ENCODE results near the gene HACE1. TPM values are rescaled to one million over a fixed set of nuclear protein-coding genes. Genes with fewer than 3 reads are reported as not detected.
"Not testable (repeated sequence)": the region's sequence is repeated elsewhere in the genome, so short reads cannot be mapped to it uniquely, and the experiment has no call there.

Gene HACE1, protein sequence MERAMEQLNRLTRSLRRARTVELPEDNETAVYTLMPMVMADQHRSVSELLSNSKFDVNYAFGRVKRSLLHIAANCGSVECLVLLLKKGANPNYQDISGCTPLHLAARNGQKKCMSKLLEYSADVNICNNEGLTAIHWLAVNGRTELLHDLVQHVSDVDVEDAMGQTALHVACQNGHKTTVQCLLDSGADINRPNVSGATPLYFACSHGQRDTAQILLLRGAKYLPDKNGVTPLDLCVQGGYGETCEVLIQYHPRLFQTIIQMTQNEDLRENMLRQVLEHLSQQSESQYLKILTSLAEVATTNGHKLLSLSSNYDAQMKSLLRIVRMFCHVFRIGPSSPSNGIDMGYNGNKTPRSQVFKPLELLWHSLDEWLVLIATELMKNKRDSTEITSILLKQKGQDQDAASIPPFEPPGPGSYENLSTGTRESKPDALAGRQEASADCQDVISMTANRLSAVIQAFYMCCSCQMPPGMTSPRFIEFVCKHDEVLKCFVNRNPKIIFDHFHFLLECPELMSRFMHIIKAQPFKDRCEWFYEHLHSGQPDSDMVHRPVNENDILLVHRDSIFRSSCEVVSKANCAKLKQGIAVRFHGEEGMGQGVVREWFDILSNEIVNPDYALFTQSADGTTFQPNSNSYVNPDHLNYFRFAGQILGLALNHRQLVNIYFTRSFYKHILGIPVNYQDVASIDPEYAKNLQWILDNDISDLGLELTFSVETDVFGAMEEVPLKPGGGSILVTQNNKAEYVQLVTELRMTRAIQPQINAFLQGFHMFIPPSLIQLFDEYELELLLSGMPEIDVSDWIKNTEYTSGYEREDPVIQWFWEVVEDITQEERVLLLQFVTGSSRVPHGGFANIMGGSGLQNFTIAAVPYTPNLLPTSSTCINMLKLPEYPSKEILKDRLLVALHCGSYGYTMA
- polyA plus RNA-seq (2012; ENCODE audit: insufficient read depth, insufficient read length) = 17.2 TPM

DNA sequence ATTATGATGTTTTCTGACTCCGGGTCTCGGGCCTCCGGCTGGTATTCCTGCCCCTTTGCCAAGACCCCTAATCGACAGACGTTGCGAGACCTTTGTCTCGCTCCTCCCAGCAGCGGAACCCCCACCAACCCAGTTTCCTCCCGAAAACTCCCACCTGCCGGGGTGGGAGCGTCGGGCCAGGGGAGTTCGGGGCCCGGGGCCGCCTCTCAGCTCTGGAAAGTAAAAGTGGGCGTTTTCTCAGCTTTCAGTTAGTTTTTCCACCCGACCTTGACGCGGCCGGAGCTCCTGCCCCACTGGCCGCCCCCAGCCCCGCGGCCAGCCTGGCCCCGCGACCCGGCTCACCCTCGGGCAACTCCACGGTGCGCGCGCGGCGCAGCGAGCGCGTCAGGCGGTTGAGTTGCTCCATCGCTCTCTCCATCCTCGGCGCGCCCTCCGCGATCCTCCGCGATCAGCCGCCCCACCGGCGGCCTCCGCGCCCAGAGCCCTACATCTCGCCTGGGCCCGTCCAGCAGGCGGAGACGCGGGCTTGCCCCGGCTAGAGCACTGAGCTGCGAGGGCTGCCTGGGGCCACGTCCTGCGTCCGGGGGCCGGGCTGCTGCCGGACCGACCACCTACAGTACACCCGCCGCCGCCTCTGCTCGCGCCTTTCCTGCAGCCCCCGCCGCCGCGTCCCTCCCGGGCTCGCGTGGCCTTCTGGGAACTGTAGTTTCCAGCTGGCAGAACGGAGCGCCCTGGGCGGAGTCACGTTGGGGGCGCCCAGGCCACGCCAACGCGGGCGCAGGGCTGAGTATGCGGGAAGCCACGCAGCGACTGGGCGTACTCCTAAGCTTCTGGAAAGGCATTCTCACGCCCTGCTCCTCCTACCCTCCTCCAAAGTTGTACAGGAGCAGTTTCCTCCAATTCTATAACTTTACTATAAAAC is at the start of gene HACE1:
TSS of gene HACE1 (minus strand) at position 695 of the 922 bp plus-strand sequence. CDS start at position 418, 277 bp downstream.
- DNase-seq (ENCODE audit: low read depth, low spot score) = peak; percentile 79
- H3K4me3 ChIP-seq (ENCODE audit: low read length) = peak within 1 kb of the TSS; percentile 65

DNA sequence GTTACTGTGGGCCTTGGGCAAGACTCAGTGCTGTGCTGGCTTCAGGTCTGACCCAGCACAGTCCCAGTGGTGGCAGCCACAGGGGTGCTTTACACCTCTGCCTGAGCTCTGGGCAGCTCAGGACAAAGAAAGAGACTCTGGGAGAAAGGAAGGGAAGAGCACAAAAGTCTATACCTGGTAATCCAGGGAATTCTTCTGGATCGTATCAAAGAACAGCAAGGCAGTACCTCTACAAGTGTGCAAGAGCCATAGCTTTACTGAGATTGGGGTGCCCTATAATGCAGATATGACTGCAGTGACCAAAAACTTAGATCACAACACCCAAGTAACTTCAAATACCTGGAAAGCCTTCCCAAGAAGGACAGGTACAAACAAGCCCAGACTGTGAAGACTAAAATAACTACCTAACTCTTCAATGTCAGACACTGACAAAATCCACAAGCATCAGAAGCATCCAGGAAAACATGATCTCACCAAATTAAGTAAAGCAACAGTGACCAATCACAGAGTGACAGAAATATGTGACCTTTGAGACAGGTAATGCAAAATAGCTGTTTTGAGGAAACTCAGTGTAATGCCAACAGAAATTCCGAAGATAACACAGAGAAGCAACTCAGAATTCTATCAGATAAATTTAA is 49.3 kb upstream of the HACE1 start:
- DNase-seq (ENCODE audit: low read depth, low spot score) = no peak
- no peak overlapping the region for H3K4me3 ChIP-seq (ENCODE audit: low read length)

DNA sequence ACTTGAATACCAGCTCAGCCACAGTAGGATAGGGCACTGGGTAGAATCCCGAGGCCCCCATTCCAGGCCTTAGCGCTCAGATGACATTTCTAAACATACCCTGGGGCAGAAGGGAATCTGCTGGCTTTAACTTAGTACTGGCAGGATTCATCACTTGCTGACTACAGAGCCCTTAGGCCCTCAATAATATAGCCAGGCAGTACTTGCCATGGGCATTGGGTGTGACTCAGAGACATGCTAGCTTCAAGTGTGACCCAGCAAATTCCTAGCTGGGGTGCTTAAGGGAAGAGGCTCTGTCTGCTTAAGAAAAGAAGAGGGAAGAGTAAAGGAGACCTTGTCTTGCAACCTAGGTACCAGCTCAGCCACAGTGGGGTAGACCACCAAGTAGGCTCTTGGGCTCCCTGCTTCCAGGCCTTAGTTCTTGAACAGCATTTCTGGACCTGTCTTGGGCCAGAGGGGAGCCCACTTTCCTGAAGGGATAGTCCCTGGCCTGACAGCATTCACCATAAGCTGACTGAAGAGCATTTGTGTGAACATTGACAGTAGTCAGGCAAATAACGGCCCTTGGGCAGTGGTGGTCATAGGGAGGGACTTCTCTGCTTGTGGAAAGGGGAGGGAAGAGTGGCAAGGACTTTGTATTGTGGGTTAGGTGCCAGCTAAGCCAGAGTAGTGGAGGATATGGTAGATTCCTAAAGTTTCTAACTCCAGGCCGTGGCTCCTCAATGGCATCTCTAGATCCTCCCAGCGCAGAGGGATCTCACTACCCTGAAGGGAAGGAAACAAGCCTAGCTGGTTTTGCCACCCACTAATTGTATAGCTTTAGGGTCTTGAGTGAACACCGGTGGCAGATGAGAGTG is 48.5 kb upstream of the HACE1 start:
- H3K4me3 ChIP-seq (ENCODE audit: low read length) = no peak overlapping the region
- no peak for DNase-seq (ENCODE audit: low read depth, low spot score)

DNA sequence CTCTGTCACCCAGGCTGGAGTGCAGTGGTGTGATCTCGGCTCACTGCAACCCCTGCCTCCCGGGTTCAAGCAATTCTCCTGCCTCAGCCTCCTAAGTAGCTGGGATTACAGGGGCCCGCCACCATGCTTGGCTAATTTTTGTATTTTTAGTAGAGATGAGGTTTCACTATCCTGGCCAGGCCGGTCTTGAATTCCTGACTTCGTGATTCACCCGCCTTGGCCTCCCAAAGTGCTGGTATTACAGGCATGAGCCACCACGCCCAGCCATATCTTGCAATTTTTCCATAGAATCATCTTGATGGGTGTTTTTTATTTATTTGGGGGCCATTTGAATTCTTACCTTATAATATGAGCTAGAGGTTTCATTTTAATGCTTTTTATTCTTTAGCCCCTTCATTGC is 39.2 kb upstream of the HACE1 start:
- DNase-seq (ENCODE audit: low read depth, low spot score); H3K4me3 ChIP-seq (ENCODE audit: low read length): not testable (repeated sequence)

DNA sequence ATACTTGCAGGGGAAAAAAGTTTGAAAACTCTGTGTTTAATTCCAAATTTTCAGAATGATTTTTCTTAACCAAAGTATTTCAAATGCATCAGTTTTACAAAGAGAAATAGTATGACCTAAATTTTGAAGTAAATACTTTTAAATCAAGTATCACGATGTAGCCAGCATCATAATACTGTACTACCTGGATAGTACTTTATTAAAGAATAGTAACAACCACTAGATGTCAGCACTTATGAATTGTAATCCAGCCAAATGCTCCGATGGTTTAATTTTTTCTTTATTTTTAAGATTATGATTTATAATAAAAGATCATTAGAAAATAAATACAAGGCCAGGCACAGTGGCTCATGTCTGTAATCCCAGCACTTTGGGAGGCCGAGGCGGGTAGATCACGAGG is 37.2 kb upstream of the HACE1 start:
- no peak for DNase-seq (ENCODE audit: low read depth, low spot score)
- H3K4me3 ChIP-seq (ENCODE audit: low read length) = no peak overlapping the region

DNA sequence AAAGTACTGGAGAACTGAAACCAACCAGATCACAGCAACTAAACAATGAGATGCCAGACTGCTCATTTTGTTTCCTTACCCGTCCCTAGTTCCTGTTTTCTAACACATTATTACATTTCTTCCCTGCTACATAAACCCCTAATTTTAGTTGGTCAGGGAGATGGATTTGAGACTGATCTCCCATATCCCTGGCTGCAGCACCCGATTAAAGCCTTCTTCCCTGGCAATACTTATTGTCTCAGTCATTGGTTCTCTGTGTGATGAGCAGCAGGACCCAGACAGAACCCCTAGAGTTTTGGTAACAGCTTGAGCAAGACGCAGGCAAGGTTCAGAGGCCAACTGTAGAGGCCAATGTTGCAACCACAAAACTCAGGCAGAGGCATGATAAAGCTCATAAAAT is 28.3 kb upstream of the HACE1 start:
- DNase-seq (ENCODE audit: low read depth, low spot score) = no peak
- H3K4me3 ChIP-seq (ENCODE audit: low read length) = no peak overlapping the region

DNA sequence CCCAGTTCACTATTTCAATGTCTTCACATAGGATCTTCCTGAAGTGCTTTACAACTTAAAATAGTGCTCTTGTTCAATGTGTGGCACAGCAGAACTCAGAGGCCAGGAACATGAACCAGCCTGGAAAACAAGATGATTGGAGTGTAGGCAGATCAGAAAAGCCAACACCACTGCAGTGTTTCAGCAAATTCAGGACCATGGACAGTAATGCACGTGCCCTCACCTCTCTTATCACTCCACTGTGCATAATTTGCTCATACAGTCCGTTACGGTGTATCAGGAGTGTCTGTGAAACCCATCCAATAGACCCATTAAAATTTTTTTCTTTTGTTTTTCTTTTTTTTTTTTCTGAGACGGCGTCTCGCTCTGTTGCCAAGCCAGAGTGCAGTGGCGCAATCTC is 27.6 kb upstream of the HACE1 start:
- DNase-seq (ENCODE audit: low read depth, low spot score) = peak; percentile 28
- H3K4me3 ChIP-seq (ENCODE audit: low read length) = no peak overlapping the region

DNA sequence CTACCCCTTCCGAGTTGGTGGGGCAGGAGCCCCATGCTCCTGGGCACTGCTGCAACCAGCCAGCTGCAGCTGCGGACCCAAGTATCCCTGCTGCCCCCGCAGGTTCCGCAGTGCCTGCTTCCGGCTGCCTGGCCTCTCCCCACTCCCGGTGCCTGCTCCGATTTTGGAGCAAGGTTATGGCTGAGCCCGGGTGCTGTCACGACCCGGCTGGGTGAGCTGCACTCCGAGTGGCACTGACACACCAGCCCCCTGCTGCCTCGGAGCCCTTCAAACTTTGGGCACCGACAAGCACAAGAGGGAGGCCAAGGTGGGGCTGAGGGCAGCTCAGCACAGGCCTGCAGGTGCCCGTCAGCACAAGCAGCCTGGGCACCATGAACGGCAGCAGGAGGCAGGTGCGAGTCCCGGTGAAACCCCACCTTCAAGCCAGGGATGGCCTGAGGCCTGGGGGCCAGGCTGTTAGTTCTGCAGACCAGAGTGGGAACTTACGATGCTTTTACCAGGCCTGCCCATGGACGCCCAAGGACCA is 25.9 kb upstream of the HACE1 start:
- DNase-seq (ENCODE audit: low read depth, low spot score) = no peak

DNA sequence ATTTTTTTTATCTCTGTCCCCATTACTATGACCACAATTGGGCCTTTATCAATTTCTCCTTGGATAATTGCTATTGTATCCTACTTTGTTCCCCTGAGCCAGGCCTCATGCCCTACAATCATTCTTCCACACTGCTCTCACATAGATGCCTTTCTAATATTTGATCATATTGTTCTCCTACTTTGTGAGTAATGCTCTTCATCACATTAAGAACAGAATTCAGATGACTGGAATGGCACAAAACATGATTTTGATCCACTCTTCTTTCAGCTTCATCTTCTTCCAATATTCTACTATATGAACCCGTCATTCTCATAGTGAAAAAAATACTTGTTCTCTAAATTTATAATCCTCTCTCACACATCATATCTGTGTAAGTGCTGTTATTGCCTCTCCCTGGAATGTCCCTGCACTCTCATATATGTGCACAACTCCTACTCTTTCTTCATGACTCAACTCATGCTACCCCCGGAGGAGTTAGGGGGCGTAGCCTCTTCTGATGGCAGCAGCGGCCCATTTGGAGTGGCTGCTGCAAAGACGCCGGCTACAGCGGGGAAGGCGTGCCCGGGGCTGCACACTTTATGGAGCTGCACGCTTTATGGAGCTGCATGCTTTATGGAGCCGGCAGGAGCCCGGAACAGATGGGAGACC is 25.3 kb upstream of the HACE1 start:
- H3K4me3 ChIP-seq (ENCODE audit: low read length) = no peak overlapping the region
- no peak for DNase-seq (ENCODE audit: low read depth, low spot score)

More for the DNA sequence above, 25.9 kb upstream of the HACE1 start:
- H3K4me3 ChIP-seq (ENCODE audit: low read length) = no peak overlapping the region

DNA sequence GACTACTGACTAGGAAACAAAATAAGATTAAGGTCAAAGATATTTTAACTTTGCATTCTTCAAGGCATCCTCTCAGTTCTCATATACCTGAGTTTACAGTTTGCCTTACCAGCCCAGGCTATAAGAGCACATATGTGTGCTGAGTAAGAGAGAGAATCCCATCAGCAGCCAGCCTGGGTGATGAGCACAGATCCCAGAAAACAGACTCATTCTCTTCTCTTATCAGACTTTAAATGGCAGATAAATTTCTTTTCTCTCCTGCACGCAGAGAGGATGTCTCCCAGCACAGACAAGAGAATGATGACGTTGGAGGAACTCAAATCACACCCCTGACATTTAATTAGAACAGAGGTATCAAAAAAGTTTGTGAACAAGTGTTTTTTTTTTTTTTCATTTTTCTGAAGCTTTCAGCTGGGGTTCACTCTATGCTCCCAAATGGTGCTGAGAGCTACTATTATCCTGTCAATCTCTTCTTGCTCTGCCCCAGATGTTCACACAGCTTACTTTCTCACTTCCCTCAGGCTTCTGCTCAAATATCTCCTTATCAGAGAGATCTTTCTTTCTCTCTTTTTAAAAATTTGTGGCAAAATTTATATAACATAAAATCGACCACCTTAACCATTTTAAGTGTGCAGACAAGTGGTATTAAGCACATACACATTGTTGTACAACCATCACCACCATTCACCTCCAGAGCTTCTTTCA is 22.4 kb upstream of the HACE1 start:
- no peak for DNase-seq (ENCODE audit: low read depth, low spot score)

DNA sequence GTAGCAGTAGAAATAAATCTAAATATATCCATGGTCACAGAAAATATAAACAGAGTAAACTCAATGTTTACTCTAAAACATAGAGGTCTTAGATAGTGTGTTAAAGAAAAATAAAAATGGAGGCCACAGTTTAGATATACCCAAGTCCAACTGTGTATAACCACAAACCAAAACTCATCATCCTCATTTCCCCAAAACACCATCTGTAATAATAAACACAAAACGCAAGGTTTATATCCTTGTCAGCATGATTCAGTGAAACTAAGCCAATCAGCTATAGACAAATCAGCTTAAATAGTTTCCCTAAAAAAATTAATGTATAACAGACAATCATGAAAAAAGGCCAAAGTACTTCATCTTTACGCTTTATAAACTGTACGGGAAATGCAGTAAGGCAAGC is 2.7 kb upstream of the HACE1 start:
- no peak overlapping the region for H3K4me3 ChIP-seq (ENCODE audit: low read length)
- no peak for DNase-seq (ENCODE audit: low read depth, low spot score)

More for the DNA sequence above, 22.4 kb upstream of the HACE1 start:
- no peak overlapping the region for H3K4me3 ChIP-seq (ENCODE audit: low read length)

DNA sequence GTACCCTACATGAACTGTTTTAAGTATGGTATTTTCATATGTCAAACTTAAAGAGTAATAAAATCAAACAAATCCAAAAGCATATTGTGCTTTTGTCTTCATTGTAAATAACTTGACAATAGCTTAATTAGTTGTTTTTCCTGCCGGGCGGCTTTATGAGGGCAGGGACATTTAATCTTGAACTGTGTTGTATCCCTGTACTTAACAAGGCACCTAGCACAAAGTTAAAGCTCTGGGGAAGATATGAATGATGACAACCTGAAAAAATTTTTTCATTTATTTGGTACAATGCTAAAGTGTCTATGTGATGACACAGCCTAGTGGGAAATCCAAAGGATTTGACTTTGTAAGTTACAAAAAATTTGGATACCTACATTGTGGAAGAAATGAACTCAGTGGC is 502 bp upstream of the HACE1 start:
- DNase-seq (ENCODE audit: low read depth, low spot score) = no peak
- peak overlapping the region; percentile 65 for H3K4me3 ChIP-seq (ENCODE audit: low read length)

DNA sequence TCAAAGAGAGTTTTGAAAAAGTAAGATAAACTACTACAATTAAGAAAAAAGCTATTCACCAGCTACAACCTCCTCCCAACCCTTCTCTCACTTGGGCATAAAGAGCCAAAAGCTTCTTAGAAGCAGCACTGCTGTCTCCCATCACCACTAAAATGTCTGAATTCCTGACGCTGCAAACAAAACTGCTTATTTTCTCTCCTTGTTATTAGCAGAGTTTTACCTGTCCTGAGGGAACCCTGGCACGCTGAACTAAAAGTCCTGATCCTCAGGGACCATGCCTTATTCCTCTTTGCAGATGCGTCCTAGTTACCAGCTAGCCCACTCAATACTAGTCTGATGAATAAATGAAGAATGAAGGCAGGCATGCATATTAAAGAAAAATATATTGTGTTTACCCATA is 1.1 kb downstream of the HACE1 start:
- H3K4me3 ChIP-seq (ENCODE audit: low read length) = peak overlapping the region; percentile 65

DNA sequence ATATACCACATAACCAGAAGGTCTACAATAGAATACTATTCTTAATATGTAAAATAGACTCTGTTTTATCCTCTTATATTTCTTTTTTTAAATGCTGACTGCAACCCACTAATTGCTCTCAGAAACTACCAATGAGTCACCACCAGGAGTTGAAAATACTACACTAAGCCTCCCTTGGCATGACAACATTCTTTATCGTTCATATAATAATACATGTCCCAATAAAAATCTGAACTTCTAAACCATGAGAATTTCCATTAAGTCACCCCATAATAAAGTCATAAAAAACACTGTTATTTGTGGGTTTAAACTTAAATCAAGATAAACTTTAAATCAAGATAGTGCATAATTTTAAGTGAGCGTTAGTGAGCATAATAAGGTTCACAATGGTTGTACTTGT is 4.2 kb downstream of the HACE1 start:
- H3K4me3 ChIP-seq (ENCODE audit: low read length) = no peak overlapping the region
- no peak for DNase-seq (ENCODE audit: low read depth, low spot score)

More for the DNA sequence above, 1.1 kb downstream of the HACE1 start:
- no peak for DNase-seq (ENCODE audit: low read depth, low spot score)

DNA sequence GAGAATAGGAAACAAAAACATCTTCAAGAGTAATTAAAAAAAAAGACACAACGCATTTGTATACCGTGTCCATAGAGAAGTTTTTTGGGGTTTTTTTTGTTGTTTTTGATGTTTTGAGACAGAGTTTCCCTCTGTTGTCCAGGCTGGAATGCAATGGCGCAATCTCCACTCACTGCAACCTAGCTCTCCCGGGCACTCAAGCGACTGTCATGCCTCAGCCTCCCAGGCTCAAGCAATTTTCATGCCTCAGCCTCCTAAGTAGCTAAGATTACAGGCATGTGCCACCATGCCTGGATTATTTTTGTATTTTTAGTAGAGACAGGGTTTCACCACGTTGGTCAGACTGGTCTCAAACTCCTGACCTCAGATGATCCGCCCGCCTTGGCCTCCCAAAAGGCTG is 12.0 kb downstream of the HACE1 start:
- H3K4me3 ChIP-seq (ENCODE audit: low read length); DNase-seq (ENCODE audit: low read depth, low spot score): not testable (repeated sequence)

DNA sequence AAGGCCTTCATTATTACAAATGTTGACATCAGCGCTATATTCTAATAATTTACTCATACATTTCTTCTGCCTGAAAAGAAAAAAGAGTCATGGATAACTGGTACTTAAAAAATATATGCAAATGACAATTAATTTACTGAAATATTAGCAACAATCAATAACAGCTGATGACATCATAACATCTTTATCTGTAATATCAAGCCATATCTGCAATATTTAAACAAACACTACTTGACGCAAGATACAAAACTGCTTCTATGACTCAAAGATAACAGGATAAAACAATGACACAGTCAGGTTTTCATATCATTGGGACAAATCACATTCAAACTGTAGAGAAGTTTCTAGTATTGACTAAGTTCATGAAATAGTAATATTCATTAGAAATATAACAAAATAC is 16.5 kb downstream of the HACE1 start:
- no peak for DNase-seq (ENCODE audit: low read depth, low spot score)
- H3K4me3 ChIP-seq (ENCODE audit: low read length) = no peak overlapping the region
